ENCODE measurements around the gene PRCC.

PRCC gene

DNA sequence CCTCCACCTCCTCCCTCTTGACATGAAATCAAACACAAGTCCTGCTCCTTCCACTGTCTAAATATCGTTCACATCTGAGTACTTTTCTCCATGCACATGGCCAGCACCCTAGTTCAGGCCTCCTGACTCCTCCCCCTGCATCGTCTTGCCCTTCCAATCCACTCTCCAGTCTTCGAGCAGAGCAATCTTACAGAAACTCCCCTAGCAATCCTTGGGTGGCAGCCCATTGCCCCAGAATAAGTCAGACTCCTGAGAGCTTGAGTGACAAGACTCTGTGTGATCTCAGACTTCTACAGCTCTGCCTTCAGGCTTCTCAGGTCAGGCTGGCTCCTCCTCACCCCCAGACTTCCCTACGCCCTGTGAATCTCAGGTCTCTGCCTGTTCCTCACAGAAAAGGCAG, 43.8 kb downstream of the PRCC start:
- DNase-seq: no peak

DNA sequence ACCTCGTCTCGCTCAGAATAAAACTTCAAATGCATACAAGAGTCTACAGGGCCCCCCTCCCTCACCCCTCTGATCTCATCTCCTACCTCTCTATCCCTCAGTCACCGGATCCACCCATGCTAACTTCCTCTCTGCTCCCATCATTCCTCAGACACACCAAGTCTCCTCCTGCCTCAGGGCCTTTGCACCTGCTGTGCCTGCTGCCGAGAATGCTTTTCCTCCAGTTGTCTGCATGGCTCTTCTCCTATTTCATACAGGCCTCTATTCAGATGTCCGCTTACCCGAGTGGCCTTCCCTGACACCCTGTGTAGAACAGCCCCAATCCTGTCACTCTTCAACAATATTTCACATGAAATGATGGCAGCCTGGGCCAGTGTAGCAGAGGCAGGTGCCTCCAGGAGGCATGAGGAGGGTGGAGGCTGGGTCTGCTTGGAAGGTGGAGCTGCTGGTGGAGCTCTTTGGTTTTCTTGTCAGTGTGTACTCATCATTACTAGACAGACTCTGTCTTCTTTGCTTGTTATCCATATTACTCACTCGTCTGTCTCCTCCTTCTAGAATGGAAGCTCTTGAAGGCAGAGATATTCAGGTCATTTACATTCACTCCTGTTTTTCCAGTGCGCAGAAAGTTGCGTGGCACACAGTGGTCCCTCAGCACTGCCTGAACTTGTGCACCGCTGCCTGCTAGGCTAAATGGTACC, 45.1 kb downstream of the PRCC start:
- no peak for DNase-seq

DNA sequence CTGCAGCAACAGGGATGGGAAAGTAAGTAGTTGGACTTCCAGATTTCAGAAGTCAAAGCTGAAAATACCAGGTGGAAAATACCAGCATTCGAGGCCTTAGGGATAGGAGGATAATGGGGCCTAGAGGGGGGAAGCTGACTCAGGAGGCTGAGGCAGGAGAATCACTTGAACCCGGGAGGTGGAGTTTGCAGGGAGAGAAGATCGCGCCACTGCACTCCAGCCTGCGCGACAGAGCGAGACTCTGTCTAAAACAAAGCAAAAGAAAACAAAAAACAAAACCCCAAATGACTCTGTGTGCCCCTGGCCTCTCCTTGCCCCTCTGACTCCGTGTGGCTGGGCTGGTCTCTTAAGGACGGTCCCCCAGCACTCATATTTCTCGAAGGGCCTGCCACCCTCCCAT, 46.0 kb downstream of the PRCC start:
- DNase-seq: no peak

DNA sequence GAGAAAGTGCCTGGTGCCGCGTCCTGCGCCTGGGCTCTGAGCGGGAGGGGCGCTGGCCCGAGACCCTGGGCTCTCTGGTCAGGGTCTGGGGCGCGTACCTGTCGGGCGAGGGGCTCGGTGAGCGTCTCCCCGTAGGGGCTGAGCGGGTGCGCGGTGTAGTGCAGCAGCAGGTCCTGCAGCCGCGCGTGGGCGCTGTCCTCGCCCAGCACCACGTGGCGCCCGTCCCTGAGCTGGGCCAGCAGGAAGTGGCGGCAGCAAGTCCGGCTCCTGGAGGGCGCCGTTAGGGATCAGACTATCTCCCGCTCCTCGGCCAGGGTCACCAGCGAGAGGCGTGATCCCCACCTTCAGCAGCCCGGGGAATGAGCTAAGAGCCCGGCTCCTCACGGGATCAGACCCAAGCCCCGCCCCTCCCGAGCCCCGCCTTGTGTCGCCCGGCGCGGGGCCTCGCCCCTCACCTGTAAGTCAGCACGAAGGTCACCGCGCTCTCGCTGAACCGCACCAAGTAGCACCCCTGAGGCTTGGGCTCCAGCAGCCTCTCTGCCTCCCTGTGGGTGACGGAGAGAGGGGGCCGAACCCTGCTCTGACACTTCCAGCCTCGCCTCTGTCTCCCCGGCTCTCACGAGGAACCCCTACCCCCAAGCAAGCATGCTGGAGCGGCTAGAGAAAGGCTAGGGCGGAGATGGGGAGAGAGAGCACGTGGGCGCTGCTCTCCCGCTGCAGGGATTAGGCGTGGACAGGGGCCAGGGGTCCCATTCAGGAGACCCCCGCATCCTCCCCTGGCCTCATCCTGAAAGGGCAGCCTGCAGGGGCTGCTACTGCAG, 46.6 kb downstream of the PRCC start:
- DNase-seq: peak in 39 of 58 donors; percentile 4 to 67 (median 31)

DNA sequence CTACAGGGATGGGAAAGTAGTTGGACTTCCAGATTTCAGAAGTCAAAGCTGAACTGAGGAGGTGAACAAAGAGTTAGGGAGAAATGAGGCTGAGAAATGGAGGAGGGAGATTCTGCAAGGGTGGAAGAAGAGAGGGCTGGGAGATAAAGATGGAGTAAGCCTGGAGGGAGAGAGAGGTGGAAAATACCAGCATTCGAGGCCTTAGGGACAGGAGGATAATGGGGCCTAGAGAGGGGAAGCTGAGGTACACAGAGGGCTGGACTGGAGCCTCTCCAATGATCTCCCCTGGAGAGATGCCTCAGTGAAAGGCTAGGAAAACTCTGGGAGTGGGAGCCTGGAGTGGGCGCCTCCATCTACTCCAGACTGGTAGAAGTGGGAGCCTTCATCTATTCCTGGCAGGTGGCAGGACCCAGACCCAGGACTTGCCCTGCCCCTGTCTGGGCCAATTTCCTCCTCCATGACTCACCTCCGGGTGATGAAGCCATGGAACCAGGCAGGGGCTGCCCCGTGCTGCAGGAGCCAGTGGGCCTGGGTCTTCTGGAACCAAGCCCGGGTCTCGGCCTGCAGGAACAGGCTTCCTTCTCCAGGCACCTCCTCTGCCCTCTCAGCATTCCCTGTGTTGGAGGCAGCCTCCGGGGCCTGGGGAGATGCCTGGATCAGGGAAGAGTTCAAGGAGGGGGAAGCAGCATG, 47.4 kb downstream of the PRCC start:
- no peak for DNase-seq

DNA sequence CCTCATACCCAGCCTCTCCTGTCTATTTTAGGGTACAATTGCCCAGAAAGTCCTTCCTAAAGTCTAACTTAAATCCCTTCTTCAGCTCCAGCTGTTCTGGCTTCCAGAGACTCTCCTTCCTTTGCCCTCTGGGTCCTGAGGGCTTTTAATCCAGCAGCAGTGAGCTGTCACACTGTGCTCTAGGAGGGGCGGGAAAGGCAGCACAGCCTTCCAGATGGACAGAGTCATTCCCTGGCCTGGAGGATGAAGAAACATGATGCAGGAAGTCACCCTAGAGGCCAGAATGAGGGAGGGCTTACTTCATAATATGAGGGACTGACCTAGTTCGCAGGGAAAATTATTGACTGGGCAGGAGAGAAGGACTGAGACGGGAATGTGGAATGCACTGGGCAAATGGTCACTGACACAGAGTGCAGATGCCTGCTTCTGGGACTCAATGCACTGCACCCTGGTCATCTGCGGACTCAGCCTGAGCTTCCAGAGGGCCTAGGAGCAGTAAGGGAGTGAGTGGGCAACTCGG, 48.0 kb downstream of the PRCC start:
- no peak for DNase-seq

DNA sequence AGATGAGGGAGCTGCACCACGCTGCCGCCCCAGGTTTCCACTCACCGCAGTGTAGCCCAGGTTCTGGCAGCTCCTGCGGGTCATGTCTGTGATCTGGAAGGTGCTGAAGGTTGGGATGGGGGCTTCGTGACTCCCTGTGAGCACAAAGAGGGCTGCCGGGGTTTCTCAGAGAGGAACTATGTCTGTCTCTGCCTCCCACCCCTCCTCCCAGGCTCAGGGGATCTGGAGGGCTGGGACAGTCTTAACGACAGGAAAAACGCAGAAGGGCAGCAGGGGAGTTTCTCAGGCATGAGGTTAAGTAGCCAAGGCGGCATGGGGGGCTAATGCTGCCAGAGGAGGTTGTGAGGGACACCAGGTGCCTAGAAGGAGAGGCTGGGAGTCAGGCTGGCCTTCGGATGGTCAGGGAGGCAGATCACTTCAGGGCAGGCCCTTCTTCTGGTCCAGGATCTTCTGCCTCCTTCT, 48.7 kb downstream of the PRCC start:
- DNase-seq: no peak

DNA sequence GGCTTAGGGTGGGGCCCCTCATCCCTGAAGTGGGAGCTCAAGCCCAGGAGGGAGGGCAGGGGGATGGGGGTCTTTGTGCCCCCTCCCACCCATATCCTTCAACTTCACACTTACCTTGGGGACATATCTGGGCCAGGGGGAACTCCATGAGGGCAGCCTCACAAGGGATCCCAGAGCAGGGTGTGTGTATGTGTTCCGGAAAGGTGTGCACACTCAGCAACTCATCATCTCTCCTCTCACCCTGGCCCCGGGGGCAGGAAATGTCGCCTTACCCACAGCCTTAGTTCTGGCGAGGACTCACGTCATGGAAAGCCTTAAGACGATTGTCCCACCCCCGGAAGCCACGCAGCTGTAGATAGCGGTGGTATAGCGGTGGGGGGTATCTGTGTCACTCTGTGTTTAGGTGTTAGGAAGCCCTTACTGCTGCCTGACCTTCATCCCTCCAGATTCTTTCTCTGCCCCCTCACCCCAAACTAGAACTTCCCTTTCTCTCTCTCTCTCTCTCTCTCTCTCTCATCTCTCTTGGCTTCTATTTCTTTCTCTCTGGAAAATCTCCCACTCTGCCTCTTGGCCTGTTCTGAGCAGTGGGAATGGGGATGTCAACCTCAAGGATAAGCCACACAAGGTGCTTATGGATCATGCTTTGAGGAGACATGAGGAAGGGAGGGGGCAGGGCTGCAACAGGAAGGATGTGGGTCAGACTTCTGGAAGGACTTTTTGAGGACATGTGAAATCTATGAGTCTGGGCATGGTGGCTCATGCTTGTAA, 49.4 kb downstream of the PRCC start, which contains the start of gene SH2D2A:
Gene SH2D2A, minus strand, starts transcription at position 288 of the 768 bp plus-strand sequence. Its CDS starts 140 bp downstream, at position 148.
- peak in 1 of 58 donors; percentile 13 for DNase-seq

DNA sequence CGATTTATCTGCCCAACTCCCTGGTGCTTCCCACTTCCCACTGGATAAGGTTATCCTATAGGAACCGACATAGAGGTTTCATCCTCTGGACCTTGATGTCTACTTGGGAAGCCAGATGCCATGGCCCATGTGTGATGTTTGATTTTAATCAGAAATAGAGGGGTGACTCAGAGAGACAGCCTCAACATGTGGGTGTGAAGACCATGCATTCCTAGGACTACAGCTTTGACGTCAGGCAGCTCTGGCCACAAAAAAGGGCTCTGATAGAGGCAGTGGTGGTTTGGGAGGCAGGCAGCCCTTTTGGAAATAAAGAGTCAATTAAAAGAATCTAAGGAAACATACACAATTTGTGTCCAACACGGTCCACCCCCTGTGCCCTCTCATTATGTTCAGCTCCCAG, 54.5 kb downstream of the PRCC start:
- DNase-seq: no peak

DNA sequence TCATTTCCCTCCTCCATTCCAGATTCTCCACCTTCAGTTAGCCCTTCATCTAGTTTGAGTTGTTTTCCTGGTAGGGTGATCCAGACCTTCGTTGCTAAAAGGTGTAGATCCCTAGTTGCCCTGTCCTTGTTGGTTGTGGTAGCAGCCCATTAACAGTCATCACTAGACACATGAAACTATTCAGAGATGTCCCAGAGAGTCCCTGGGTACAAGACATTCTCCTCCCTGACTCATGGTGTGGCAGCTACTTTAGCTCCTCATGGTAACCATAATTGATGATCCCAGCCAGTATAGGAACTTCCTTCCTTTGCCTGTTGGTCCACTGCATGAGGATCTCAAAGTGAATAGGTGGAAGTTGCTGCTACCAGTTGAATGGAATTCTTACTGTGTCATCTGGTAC, 55.3 kb downstream of the PRCC start:
- no peak for DNase-seq

DNA sequence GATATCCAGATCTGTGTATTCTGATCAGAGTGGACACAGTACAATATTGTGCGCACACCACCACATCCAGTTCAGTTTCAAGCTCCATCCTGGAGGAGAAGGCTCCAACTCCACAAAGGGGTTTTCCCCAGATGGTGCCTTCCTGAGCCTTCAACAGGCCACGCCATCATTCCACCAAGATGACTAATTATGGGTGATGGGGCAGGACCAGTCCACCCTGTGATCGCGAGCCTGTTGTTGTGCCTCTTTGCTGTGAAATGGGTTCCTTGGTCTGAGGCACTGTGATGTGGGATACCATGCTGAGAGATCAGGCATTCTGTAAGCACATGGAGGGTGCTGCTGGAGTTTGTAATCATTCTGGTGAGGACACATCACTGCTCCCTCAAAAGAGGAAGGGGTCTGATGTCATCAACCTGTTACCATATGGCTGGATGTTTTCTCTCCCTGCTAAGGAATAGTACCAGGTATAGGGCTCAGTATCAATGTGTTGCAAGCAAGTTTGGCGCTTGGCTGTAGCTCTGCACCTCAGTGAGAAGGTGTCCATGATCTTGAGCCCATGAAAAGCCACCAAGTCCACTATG, 56.0 kb downstream of the PRCC start:
- DNase-seq: no peak

DNA sequence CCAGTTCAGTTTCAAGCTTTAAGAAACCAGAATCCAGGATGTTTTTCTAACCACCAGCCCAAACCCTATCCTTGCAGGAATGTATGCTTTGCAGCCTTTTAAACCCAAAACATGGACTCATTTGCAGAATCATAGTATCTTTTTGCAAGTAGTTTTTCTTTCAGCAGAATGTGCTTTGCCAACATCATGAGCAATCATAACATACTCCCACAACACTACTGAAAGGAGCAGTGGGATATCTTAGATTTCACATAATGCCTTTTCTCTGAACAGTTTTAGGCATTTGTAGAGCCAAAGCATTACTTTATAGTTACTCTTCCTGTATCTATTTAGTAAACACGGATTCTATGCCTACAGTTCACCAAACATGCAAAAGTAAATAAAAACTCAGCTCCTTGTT, 59.3 kb downstream of the PRCC start:
- no peak for DNase-seq

DNA sequence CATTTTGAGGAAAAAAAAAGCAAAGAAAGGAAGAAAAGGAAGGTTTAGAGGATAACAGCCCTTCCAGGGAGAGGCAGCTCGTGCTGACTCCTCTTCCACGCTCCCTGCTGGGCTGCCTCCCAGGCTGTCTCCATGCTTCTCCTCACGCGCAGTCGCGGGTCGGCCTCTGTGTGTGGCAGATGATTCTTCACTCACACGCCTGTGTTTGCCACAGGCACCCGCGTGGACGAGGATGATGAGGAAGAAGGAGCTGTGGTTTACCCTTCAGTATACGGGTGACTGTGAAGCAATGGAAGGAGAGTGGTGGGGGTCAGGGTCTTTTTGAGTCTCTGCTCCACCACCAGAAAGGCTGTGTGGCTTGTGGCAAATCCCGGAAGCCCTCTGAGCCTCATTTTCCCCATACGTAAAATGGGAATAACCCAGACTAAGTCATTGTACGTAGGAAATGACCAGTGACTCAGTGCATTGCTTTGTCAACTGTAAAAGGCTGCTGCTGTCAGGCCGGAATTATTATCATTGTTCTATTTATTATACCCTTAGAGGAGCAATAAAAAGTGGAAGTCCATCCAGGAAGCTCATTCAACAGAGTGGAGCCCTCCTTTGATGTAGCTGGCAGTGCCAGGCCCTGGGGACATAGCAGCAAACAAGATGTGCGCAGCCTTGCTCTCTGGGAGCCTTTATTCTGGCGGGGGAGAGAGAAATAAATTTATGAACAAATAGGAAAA, 61.2 kb downstream of the PRCC start:
- DNase-seq: no peak

DNA sequence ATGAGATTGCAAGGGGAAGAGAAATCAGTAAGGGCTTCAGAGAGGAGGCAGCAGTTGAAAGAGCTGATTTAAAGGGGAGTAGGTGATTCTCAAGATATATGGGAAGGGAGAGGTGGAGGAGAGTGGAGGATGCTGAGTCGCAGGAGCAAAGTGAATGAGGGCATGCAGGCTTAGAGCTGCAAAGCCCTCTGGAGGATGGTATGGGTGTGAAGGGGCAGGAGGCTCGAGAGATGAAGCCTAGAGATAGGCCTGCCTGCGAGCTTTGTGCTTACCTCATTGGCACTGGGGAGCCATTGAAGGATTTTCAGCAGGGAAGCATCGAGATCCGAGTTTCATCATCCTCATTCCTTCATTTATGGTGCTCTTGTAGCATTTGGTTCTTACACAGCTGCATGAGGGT, 65.1 kb downstream of the PRCC start:
- no peak for DNase-seq

DNA sequence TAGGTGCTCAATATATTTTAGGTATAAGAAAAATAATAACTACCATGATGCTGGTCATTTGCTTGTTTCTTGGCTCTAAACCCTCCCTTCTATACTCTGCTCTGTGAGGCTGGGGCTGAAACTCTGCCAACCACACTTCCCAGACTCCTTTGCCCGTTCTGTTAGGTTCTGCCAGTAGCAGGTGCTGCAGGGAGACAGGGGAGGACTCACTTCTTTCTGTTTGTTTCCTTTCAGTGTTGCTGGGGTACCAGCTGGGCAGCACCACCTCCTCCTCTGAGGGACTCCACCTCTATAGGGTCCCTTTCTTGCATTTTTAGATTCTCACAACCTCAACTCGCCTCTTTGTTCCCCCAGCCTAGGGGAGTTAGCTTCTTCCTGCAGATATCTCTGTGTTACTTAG, 66.3 kb downstream of the PRCC start:
- no peak for DNase-seq

DNA sequence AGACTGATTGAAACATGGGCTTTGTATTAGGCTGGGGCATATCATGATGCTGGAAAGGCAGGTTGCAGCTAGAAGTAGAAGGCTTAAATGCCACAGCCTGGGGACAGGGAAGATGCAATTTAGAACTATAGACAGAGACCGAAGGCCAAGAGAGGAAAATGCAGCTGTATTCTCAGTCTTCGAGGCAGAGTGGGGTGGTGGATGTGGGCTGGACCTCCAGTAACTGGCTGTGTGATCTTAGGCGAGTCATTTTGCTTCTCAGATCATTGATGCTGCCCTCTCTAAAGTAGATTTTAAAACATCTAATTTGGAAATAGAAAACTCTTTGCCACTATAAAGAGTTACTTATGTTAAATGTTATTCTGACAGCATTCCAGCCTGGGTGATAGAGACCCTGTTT, 67.0 kb downstream of the PRCC start:
- no peak for DNase-seq

DNA sequence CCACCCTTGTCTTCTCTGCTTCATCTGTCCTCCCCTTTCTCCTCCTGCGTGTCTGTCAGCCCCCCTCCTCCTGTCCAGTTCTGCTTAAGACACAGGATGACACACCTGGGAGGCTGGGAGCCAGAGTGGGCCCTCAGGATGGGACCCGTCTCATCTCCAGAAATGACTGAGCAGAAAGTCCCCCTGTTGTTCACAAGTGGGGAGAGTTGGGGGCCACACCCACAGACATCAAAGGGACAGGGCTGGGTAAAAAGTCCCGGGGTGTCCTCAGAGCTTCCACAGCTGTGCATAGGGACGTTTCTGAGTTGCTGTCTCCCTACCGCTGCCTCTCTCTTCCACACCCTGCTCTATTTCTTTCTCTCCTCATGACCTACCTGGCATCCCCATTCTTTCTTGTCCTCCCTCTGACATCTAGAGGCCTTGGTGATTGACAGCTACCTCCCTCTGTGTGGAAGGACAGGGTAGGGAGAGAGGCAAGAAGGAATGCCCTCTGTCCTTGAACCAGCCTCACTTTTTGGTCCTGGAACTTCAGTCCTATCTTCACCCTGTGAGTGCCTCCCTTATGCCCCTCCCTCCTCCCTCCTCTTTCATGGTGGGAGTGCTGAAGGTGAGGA, 68.8 kb downstream of the PRCC start:
- no peak for DNase-seq

DNA sequence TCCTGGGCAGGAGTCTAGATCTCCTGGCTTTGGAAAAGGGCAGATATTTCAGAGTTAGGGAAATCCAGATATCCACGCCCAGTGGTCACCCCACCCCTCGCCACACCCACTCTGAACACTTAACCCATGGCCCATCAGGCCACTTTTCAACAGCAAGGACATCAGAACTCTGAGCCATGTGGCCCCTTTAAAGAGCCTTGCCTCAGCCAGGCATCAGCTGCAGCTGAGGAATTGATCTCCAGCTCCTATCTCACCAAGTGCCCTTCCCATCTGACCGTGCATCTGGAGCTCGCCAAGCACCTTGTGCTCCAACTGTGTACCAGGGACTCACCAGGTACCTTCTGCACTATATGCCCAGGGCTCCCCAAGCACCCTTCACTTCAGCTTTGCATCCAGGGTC, 69.6 kb downstream of the PRCC start:
- no peak for DNase-seq

DNA sequence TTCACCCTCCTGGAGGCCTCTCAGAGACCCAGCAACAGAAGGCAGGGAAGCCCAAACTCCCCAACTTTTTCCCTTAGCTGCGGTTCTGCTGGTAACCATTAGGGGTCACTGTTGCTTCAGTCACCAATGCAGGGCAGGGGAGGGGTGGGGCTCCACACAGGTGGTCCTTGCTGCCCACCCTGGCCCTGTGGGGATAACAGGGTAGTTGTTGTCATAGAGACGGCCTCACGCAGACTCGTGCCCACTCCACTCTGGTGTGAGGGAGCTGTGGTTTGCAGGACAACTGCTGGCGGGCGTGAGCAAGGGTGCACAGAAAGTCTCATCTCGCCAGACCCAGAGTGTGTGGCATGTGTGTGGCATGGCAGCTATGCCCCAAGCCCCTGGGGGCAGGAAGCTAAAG, 71.6 kb downstream of the PRCC start:
- DNase-seq: peak in 4 of 58 donors; percentile 9 to 26 (median 13)
